ENCODE data around the gene GOLGA8J.
"Not testable (repeated sequence)": the region's sequence is repeated elsewhere in the genome, so short reads cannot be mapped to it uniquely, and the experiment has no call there.

- not testable (repeated sequence) for TF ChIP-seq POLR2A, CTCF (IDR thresholded peaks at IDR 0.05)
Measured at GRCh38 chr15:30080816-30081215, 1.9 kb upstream of the GOLGA8J start.

Measured in transverse colon (tissue), 3 donors.